Endothelial cell of umbilical vein (primary cell): ENCODE measurements around the gene ORAI3. TPM values are rescaled to one million over a fixed set of nuclear protein-coding genes. Genes with fewer than 3 reads are reported as not detected.

Source experiments
- BruUV-seq: library from RNA; stranded (reverse); fragments of 400-500 nt; replicated peaks from 2 replicates; lab custom pipeline; 2021; lab: Mats Ljungman, UMichigan
- CTCF ChIA-PET: fragments of 300-600, 350-600 bp; sonication (Branson Sonifier 250); formaldehyde crosslinking; loops from one replicate; lab custom pipeline; 2021; ENCODE audit warnings: antibody characterized with exemption, inconsistent platforms; lab: Charles Lee
- POLR2A ChIA-PET: fragments of 300-600, 350-600 bp; sonication (Branson Sonifier 250); formaldehyde crosslinking; loops from one replicate; lab custom pipeline; 2021; ENCODE audit warnings: antibody characterized with exemption, inconsistent platforms; lab: Charles Lee
- DNase-seq: peaks from one replicate; pipeline ENCODE4 v3.0.0-alpha.2; 2011; ENCODE audit warnings: low read depth, low spot score
- FAIRE-seq: peaks from 2 replicates; lab custom pipeline; 2011; peaks lifted over from hg19 to GRCh38; lab: Jason Lieb, UNC
- H2AFZ ChIP-seq: 2 replicates; pipeline ENCODE4 v1.6.0; 2012; ENCODE audit warnings: low read depth, low read length, control low read depth, inconsistent platforms
- H3K27ac ChIP-seq: 2 replicates; pipeline ENCODE4 v1.5.1; 2011; ENCODE audit warnings: low read depth, mild to moderate bottlenecking, control low read depth, low read length, moderate library complexity; ENCODE audit not compliant: insufficient read depth
- H3K27me3 ChIP-seq, 2 experiments: 2 replicates each; pipeline versions ENCODE4 v1.6.0 to v1.6.1; 2011; ENCODE audit warnings: low read length in 2 of 2, mixed read lengths in 1 of 2; ENCODE audit not compliant: control insufficient read depth in 2 of 2, insufficient read depth in 2 of 2
- H3K36me3 ChIP-seq, 2 experiments: 2 replicates in 1 of 2; 3 replicates in 1 of 2; pipeline ENCODE4 v1.5.1; 2011; ENCODE audit warnings: low read length in 2 of 2, mild to moderate bottlenecking in 1 of 2, moderate library complexity in 1 of 2; ENCODE audit not compliant: control insufficient read depth in 2 of 2, insufficient read depth in 2 of 2; ENCODE audit errors: extremely low read depth in 1 of 2
- H3K4me1 ChIP-seq: 3 replicates; pipeline ENCODE4 v1.5.1; 2011; ENCODE audit warnings: mild to moderate bottlenecking, low read length; ENCODE audit not compliant: control insufficient read depth, insufficient read depth; ENCODE audit errors: extremely low read depth
- H3K4me2 ChIP-seq: 2 replicates; pipeline ENCODE4 v1.6.1; 2011; ENCODE audit warnings: low read length, control low read depth, mixed read lengths; ENCODE audit not compliant: insufficient read depth
- H3K4me3 ChIP-seq, 3 experiments: fragments of 200-600 bp in 1 of 3; sonication (generic), shearing (Covaris generic) in 1 of 3; replicated peaks in 1 of 3; 2 replicates each; pipeline ENCODE4 v1.5.1; 2011 to 2016; ENCODE audit warnings: control low read depth in 3 of 3, low read length in 3 of 3, mild to moderate bottlenecking in 2 of 3, inconsistent platforms in 1 of 3, low read depth in 1 of 3, moderate library complexity in 1 of 3; ENCODE audit not compliant: insufficient read depth in 1 of 3
- H3K79me2 ChIP-seq: 2 replicates; pipeline ENCODE4 v1.6.0; 2012; ENCODE audit warnings: low read length, inconsistent platforms; ENCODE audit not compliant: control insufficient read depth, insufficient read depth
- H3K9ac ChIP-seq: replicated peaks from 2 replicates; pipeline ENCODE3; 2011; ENCODE audit warnings: low read length, control low read depth; ENCODE audit not compliant: insufficient read depth; ENCODE audit errors: extremely low read depth
- H3K9me1 ChIP-seq: replicated peaks from 3 replicates; pipeline ENCODE4 v1.6.0; 2011; ENCODE audit warnings: mild to moderate bottlenecking, low read length; ENCODE audit not compliant: control insufficient read depth, insufficient read depth; ENCODE audit errors: extremely low read depth
- H3K9me3 ChIP-seq: replicated peaks from 2 replicates; pipeline ENCODE4 v1.5.1; 2012; ENCODE audit warnings: low read length, inconsistent platforms; ENCODE audit not compliant: control insufficient read depth, insufficient read depth
- H4K20me1 ChIP-seq: replicated peaks from 2 replicates; pipeline ENCODE3; 2011; ENCODE audit warnings: mild to moderate bottlenecking, low read length; ENCODE audit not compliant: control insufficient read depth, insufficient read depth; ENCODE audit errors: extremely low read depth
- CTCF ChIP-seq, 2 donors: IDR thresholded peaks; 1 replicate in 1 of 2; 2 replicates in 1 of 2; pipeline ENCODE4 v1.5.1; 2011; ENCODE audit warnings: low read length in 2 of 2, mild to moderate bottlenecking in 2 of 2, moderate library complexity in 2 of 2, control low read depth in 1 of 2, inconsistent platforms in 1 of 2, low read depth in 1 of 2; ENCODE audit not compliant: insufficient read depth in 1 of 2; ENCODE audit errors: extremely low read depth in 1 of 2
- EZH2 ChIP-seq: IDR thresholded peaks from 2 replicates; pipeline ENCODE4 v1.6.1; 2012; ENCODE audit warnings: borderline replicate concordance, low read depth, mild to moderate bottlenecking, moderate library complexity, low read length, inconsistent platforms; ENCODE audit not compliant: severe bottlenecking
- FOS ChIP-seq: IDR thresholded peaks from 2 replicates; pipeline ENCODE4 v1.6.1; 2011; ENCODE audit warnings: mild to moderate bottlenecking, low read length, moderate library complexity, borderline replicate concordance; ENCODE audit not compliant: insufficient read depth
- GATA2 ChIP-seq: IDR thresholded peaks from 2 replicates; pipeline ENCODE4 v1.7.0; 2011; ENCODE audit warnings: low read depth, mild to moderate bottlenecking, moderate library complexity, mixed read lengths, low read length; ENCODE audit not compliant: insufficient read length, insufficient read depth
- JUN ChIP-seq: IDR thresholded peaks from 2 replicates; pipeline ENCODE4 v1.6.1; 2011; ENCODE audit warnings: borderline replicate concordance, low read depth; ENCODE audit not compliant: insufficient read length, insufficient read depth
- MAX ChIP-seq: IDR thresholded peaks from 2 replicates; pipeline ENCODE4 v1.6.1; 2011; ENCODE audit not compliant: insufficient read depth, insufficient read length
- MYC ChIP-seq: IDR thresholded peaks from one replicate; pipeline ENCODE4 v1.6.1; 2011; ENCODE audit warnings: mild to moderate bottlenecking, low read depth, low read length
- POLR2A ChIP-seq: IDR thresholded peaks from 2 replicates; pipeline ENCODE4 v1.6.1; 2012; ENCODE audit warnings: low read depth, mild to moderate bottlenecking, control low read depth, low read length
- POLR2AphosphoS5 ChIP-seq: IDR thresholded peaks from 2 replicates; pipeline ENCODE4 v1.6.1; 2012; ENCODE audit warnings: low read depth, mild to moderate bottlenecking, control low read depth, low read length, moderate library complexity; ENCODE audit not compliant: insufficient read depth
- dilution Hi-C: fragments of 300-500 bp; cut with MboI; formaldehyde crosslinking; loops from one replicate; pipeline ENCODE4 v1.15.0; 2019; ENCODE audit warnings: low sequenced_read_pairs; ENCODE audit not compliant: extremely low pct_ligation_motif_present
- intact Hi-C: fragments of 100-400 bp; cut with micrococcal nuclease; formaldehyde crosslinking; loops from one replicate; pipeline ENCODE4 v1.10.0; 2022
- polyA plus RNA-seq, 4 experiments: library from polyadenylated mRNA; depleted of rRNA in 3 of 4; stranded (reverse) in 3 of 4; unstranded in 1 of 4; fragments of >200 nt; gene quantifications; 2 replicates each; pipeline versions ENCODE4 v1.2.1 to v1.2.3, GENCODE V29; 2011 to 2012; ENCODE audit warnings: missing spikeins in 1 of 4
- total RNA-seq: library from RNA; stranded (reverse); gene quantifications from 2 replicates; pipeline ENCODE4 v1.2.3, GENCODE V29; 2021

The ORAI3 gene
- total and polyA plus RNA-seq, 2 donors (not counting 3 experiments of a cell fraction or from before 2014, with no cell fraction given), result 17.6 to 25.4 TPM

GRCh38 chr16:30947541-30947858 lies 1.4 kb upstream of the ORAI3 start:
- H3K9me3 ChIP-seq, result no peaks in the 10 kb centered on the region
- no peak overlapping the region for H3K27ac ChIP-seq
- no peak overlapping the region for H3K4me2 ChIP-seq
- no peaks in the 10 kb centered on the region for H3K27me3 ChIP-seq
- no peak for TF ChIP-seq MAX
- no peak for TF ChIP-seq FOS
- TF ChIP-seq MYC, result no peak
- no peak for TF ChIP-seq EZH2
- TF ChIP-seq JUN, result no peak
- no peak for TF ChIP-seq POLR2A
- no peak for TF ChIP-seq CTCF (IDR thresholded peaks at IDR 0.05; ENCODE audit: extremely low read depth in 1 of 2, insufficient read depth in 1 of 2, low read depth in 1 of 2, low read length in 2 of 2)
- no peak for TF ChIP-seq GATA2
- no peak for TF ChIP-seq POLR2AphosphoS5
- FAIRE-seq (no peak), DNase-seq (no peak)
- H3K9me1 ChIP-seq, result no peaks in the 10 kb centered on the region
- intact Hi-C loops, result no loop called here
- no TSS peak for BruUV-seq
- ChIA-PET POLR2A (no interaction called here), CTCF (no interaction called here)
- dilution Hi-C loops, result no loop called here
- no peak overlapping the region for H3K4me3 ChIP-seq
- peaks cover 4 to 19% of the 10 kb centered on the region in 2 experiments for H3K36me3 ChIP-seq
- H3K9ac ChIP-seq, result no peak overlapping the region
- H3K4me1 ChIP-seq, result peaks cover 14% of the 10 kb centered on the region
- no peaks in the 10 kb centered on the region for H3K79me2 ChIP-seq
- H2AFZ ChIP-seq, result no peak overlapping the region
- no peaks in the 10 kb centered on the region for H4K20me1 ChIP-seq
